BE2C (cell line): ENCODE data around the gene HEATR5B.

Experiments used
- DNase-seq: peaks from one replicate; pipeline ENCODE4 v3.0.0-alpha.2; 2020
- H3K27me3 ChIP-seq: fragments of 250-450 bp; sonication (Bioruptor Pico); 2 replicates; pipeline ENCODE4 v1.5.1; 2020; ENCODE audit warnings: mild to moderate bottlenecking
- H3K36me3 ChIP-seq: fragments of 250-450 bp; sonication (Bioruptor Pico); 2 replicates; pipeline ENCODE4 v1.5.1; 2020; ENCODE audit warnings: mild to moderate bottlenecking
- H3K4me1 ChIP-seq: fragments of 250-450 bp; sonication (Bioruptor Pico); 2 replicates; pipeline ENCODE4 v1.5.1; 2020
- H3K4me3 ChIP-seq: 2 replicates; pipeline ENCODE4 v1.5.1; 2011; ENCODE audit warnings: low read depth, low read length
- H3K9me3 ChIP-seq: fragments of 250-450 bp; sonication (Bioruptor Pico); 2 replicates; pipeline ENCODE4 v1.5.1; 2020
- TF ChIP-seq, protein P1 (sequence below): IDR thresholded peaks from 2 replicates; pipeline ENCODE4 v1.5.1; 2012; ENCODE audit warnings: mild to moderate bottlenecking, low read depth, low read length

Gene HEATR5B

DNA sequence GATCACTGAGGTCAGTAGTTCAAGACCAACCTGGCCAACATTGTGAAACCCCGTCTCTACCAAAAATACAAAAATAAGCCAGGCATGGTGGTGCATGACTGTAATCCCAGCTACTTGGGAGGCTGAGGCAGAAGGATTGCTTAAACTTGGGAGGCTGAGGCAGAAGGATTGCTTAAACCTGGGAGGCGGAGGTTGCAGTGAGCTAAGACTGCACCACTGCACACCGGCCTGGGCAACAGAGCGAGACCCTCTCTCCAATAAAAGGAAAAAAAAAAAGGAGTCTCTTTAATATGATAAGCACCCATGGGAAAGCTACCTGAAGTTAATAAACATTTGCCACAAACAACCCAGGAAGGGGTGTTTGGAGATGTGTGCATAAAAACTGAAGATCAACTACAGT lies 120.4 kb downstream of the HEATR5B start:
- no peak for DNase-seq
- Histone ChIP-seq H3K36me3 (no peaks in the 10 kb centered on the region), H3K4me1 (peaks cover 3% of the 10 kb centered on the region), H3K27me3 (no peaks in the 10 kb centered on the region), H3K9me3 (no peaks in the 10 kb centered on the region), H3K4me3 (no peak overlapping the region)
- TF ChIP-seq, protein P1, sequence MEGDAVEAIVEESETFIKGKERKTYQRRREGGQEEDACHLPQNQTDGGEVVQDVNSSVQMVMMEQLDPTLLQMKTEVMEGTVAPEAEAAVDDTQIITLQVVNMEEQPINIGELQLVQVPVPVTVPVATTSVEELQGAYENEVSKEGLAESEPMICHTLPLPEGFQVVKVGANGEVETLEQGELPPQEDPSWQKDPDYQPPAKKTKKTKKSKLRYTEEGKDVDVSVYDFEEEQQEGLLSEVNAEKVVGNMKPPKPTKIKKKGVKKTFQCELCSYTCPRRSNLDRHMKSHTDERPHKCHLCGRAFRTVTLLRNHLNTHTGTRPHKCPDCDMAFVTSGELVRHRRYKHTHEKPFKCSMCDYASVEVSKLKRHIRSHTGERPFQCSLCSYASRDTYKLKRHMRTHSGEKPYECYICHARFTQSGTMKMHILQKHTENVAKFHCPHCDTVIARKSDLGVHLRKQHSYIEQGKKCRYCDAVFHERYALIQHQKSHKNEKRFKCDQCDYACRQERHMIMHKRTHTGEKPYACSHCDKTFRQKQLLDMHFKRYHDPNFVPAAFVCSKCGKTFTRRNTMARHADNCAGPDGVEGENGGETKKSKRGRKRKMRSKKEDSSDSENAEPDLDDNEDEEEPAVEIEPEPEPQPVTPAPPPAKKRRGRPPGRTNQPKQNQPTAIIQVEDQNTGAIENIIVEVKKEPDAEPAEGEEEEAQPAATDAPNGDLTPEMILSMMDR = no peak

DNA sequence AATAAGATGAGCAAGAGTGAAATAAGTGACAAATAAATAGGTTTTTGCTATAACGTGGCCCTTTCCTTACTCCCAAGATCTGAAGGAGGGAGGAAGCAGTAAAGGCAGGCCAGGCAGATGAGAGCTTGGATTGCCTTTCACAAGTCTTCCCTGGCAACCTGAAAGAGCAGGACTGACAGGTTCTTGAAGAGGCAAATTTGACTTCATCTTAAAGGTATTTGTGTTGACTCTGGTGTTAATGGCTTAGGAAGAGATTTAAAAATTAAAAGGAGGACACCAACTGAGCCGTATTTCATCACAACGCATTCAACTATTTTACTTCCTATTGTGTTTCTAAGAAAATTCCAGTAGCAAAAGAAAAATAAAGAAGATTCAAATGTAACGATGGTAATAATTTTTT lies 121.1 kb downstream of the HEATR5B start:
- TF ChIP-seq, protein P1 = no peak
- Histone ChIP-seq H3K36me3 (no peaks in the 10 kb centered on the region), H3K27me3 (no peaks in the 10 kb centered on the region), H3K9me3 (no peaks in the 10 kb centered on the region), H3K4me1 (peaks cover 3% of the 10 kb centered on the region), H3K4me3 (no peak overlapping the region)
- no peak for DNase-seq

DNA sequence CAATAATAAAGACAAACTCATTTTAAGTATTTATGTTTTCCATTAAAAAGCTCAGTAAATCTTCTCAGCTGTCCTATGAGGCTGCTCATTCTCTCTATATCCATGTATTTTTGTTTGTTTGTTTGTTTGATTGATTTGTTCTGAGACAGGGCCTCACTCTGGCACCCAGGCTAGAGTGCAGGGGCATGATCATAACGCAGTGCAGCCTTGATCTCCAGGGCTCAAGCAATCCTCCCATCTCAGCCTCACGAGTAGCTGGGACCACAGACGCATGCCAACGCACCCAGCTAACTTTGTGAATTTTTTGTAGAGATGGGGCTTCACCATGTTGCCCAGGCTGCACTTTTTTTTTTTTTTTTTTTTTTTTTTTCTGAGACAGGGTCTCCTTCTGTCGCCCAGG lies 123.4 kb downstream of the HEATR5B start:
- H3K4me1 ChIP-seq = no peaks in the 10 kb centered on the region; the same call in 1 of the 2 replicates
- no peaks in the 10 kb centered on the region for H3K36me3 ChIP-seq
- TF ChIP-seq, protein P1 = no peak
- no peak overlapping the region for H3K4me3 ChIP-seq
- no peaks in the 10 kb centered on the region for H3K9me3 ChIP-seq
- H3K27me3 ChIP-seq = no peaks in the 10 kb centered on the region
- DNase-seq = no peak

- no peak overlapping the region for H3K4me3 ChIP-seq
- H3K4me1 ChIP-seq = no peaks in the 10 kb centered on the region; the same call in 1 of the 2 replicates
- DNase-seq = peak; percentile 28
- no peaks in the 10 kb centered on the region for H3K36me3 ChIP-seq
- H3K9me3 ChIP-seq = no peaks in the 10 kb centered on the region
- TF ChIP-seq, protein P1 = peak; percentile 31
- no peaks in the 10 kb centered on the region for H3K27me3 ChIP-seq
Observed at GRCh38 chr2:36960005-36960675, 124.0 kb downstream of the HEATR5B start.

GRCh38 chr2:36954977-36955607 lies 129.1 kb downstream of the HEATR5B start:
- no peak for DNase-seq
- Histone ChIP-seq H3K36me3 (no peaks in the 10 kb centered on the region), H3K9me3 (no peaks in the 10 kb centered on the region), H3K27me3 (no peaks in the 10 kb centered on the region), H3K4me1 (no peaks in the 10 kb centered on the region; the same call in 1 of the 2 replicates), H3K4me3 (no peak overlapping the region)
- TF ChIP-seq, protein P1 = no peak

GRCh38 chr2:36952748-36953197 lies 131.4 kb downstream of the HEATR5B start:
- H3K27me3 ChIP-seq = no peaks in the 10 kb centered on the region
- H3K36me3 ChIP-seq = no peaks in the 10 kb centered on the region
- no peak for DNase-seq
- no peaks in the 10 kb centered on the region for H3K9me3 ChIP-seq
- no peak overlapping the region for H3K4me3 ChIP-seq
- TF ChIP-seq, protein P1 = no peak
- no peaks in the 10 kb centered on the region; the same call in 1 of the 2 replicates for H3K4me1 ChIP-seq
